ENCODE data around the gene CDH23. TPM values are rescaled to one million over a fixed set of nuclear protein-coding genes. Genes with fewer than 3 reads are reported as not detected.

The CDH23 gene
- total and polyA plus RNA-seq, 2 of the 8 experiments (the other 6 are each of a cell fraction or from before 2014, with no cell fraction given), result 1.9 to 4.9 TPM

DNA sequence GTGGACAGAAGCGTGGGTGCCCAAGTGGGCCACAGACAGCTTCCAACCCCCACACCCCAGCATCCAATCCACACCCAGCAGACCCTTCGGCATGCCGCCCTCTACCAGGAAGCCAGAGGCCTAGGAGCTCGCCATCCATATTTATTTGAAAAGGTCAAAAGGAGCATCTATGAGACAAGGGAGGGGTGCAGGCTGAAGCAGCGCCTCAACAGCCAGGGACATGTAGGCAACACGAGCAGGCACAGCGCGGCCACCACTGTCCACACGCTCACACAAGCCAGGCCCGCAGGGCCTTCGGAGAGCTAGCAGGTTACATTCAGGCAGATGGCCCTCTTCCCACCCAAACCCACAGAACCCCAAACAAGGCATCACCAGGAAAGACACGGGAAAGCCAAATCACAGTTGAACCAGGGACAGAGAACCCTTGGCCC, 419.7 kb downstream of the CDH23 start (continued):
- TF ChIP-seq GTF2F1 (IDR thresholded peaks at IDR 0.05; ENCODE audit: borderline replicate concordance, low read depth, low read length) (no peak), RBBP5 (IDR thresholded peaks at IDR 0.05; ENCODE audit: borderline replicate concordance, low read depth, low read length) (no peak), FOSL1 (IDR thresholded peaks at IDR 0.05; ENCODE audit: insufficient read depth, low read depth, low read length) (no peak), JUND (IDR thresholded peaks at IDR 0.05; ENCODE audit: low read length) (no peak), POLR2A (IDR thresholded peaks at IDR 0.05; ENCODE audit: control extremely low read depth in 1 of 2, low read depth in 2 of 2, low read length in 2 of 2) (no peak), JUN (IDR thresholded peaks at IDR 0.05; ENCODE audit: low read depth, low read length) (no peak), CTBP2 (IDR thresholded peaks at IDR 0.05; ENCODE audit: borderline replicate concordance, insufficient read depth, insufficient read length, low read length) (no peak), TAF1 (IDR thresholded peaks at IDR 0.05; ENCODE audit: low read depth, low read length) (no peak)
